Cardiac septum (tissue), 1 donor: Measurements from ENCODE around the gene ITPK1. TPM values are rescaled to one million over a fixed set of nuclear protein-coding genes. Genes with fewer than 3 reads are reported as not detected.

Source experiments
- DNase-seq: peaks from one replicate; pipeline ENCODE4 v3.0.0-alpha.2; 2020; ENCODE audit warnings: low spot score
- intact Hi-C: fragments of 100-400 bp; cut with DNase I; formaldehyde crosslinking; loops from one replicate; pipeline ENCODE4 v1.14.0; 2022
- total RNA-seq: library from RNA; stranded (reverse); fragmentation: NEBNext Ultra II Directional; extraction: Animal tissue kit (Norgen Biotek cat#: 25700); gene quantifications from one replicate; pipeline ENCODE4 v1.2.1, GENCODE V29; 2021
- donor health status: DM: no; HTN: no; CAD: no.

Gene ITPK1
- total RNA-seq, 1 donor from 2014 or later, result 77.1 TPM

DNA sequence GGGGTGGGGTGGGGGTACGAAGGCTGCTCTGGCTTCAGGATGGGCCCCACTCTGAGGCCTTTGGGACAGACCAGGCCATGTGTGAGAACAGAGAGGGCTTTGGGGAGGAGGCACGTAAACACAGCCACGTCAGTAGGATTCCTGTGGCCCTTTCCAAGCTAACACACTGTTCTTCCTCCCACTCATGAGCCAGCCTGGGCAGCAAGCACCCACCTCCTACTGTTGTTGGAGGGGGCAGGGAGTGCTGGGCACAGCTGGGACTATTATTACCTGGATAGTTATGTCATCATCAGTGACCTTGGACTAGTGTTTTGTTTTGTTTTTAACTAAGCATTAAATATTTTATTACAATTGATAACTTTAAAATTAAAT is 187.5 kb downstream of the ITPK1 start:
- no peak for DNase-seq
- intact Hi-C loops, result no loop called here

DNA sequence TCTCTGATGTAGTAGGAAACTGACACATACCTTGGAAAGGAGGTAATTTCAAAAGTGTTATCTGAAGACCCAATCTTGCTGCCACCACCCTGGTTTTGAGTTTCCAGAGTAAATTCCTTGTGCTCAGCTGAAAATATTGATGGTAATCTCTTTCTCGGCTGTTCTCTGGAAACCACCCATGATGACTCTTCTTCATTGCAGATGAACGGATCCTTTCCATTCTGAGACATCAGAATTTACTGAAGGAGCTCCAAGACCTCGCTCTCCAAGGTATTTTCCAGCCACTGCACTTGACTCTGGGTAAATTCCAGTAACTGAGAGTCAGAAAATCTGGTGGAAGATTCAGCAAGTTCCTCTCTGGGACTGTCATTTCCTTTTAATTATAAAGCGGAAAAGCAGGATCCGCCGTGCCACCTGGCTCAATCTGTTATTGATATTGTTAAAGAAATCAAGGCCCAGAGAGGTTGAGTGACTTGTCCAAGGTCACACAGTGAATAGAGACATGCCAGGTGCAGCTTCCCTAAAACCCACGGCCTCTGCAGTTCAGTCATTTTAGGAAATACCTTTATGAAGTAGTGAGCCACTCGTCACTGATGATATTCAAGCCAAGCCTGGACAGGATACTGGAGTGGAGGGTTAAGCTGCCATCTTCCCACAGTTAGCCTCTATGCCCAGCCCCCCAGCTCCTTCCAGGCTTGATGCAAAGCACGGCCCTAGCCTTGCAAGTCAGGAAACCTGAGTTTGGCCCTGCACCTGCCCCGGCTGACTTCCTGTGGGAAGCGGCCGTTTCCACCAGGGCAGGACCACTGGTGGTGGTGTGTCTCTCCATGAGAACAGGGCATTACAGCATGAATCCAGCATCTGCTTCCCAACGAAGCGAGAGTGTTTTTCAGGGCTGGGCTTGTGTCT is 188.1 kb downstream of the ITPK1 start:
- intact Hi-C loops, result no loop called here
- DNase-seq, result no peak

DNA sequence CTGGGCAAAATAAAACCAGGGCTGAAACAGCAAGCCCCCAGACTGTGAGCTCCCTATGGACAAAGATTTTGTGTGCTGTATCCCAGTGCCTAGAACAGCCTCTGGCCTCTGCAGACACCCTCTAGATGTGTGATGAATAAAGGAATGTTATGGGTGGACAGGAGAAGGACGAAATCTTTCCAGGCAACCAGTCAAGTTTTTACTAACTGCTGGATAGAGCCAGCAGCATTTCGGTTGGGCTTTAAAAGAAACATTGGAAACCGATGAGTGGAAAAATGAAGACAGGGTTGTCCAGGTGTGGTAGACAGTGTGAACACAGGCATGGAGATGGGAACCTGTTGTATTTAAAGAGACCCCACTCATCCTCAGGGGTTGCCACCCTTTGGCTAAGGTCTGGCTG is 188.8 kb downstream of the ITPK1 start:
- no peak for DNase-seq
- intact Hi-C loops, result no loop called here

DNA sequence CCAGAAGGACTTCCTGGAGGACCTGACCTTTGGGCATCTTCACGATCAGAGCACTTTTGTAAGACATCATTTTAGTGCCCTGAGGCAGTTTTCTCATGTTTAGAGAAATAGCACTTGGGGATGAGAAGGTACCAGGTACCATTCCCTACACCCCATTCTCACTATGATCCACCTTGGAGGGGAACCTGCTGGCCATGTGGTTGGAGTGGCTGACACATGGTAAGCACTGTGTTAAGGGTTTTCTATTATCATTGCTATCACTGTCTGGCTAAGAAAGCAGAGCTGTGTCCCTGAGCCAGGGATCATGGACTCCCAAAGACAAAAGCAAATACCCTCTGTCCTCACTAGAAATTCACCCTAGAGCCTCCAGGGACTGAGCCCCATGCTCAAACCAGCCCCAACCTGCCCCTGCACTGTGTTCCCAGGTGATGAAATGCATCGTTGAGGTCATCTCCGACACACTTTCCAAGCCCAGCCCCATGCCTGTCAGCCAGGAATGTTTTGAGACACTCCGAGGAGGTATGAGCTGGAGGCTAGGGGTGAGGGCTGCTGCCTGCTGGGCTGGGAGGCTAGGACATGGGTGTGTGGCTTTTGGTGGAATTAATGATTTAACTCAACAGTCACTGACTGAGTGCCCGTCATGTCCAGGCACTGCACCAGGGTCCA is 189.4 kb downstream of the ITPK1 start:
- DNase-seq, result no peak
- intact Hi-C loops, result no loop called here

DNA sequence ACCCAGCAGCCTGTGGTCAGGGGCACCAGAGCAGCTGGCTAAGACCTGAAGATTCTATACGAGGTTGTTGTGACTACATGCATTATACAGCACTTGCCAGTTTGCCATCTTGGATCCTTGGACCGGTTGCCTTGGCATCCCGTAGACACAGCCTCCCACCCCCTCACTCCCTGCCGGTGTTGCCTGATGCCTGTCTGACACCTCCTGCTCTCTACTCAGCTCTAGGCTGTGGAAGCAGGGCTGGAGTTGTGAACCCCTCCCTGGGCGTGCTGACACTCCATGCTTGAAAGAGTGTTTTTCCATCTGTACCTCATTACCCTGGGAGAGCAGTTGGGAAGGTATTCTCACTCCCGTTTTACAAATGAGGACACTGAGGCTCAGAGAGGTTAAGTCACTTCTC is 190.3 kb downstream of the ITPK1 start:
- no peak for DNase-seq
- intact Hi-C loops, result no loop called here

DNA sequence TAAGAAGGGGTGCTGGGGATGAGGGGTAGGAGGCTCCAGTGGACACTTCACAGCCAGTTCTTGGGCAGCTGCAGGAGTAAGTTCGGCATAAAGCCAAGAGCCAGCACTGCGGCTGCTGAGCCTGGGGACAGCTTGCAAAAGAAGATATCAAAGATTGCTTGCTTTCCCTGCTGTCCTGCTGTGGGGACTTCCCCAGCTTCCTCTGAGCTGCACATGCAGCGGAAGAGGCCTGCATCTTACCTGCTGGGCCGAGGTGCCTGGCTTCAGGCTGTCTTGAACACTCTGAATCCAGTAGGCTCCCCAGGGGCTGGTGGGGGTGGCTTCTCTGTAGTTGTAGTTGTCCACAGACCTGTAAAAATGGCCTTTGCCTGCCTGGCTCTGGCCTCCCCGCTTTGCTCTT is 191.5 kb downstream of the ITPK1 start:
- no peak for DNase-seq
- intact Hi-C loops, result no loop called here

DNA sequence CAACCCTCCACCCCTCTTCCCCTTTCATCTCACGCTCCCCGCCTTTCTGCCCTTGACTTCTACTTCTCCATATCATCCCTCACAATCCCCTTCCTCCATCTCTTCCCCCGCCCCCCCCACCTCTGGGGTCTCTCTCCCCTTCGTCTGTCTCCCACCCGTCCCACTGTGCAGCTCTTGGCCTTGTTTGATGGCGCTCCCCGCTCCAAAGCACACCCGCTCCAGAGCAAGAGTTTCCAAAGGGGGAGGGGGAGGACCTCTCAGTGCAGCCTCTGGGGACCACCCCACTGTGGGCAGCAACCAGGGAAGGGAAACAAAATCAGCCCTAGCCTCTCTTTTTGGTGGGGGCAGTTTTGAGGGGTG is 192.0 kb downstream of the ITPK1 start:
- no peak for DNase-seq
- intact Hi-C loops, result no loop called here

DNA sequence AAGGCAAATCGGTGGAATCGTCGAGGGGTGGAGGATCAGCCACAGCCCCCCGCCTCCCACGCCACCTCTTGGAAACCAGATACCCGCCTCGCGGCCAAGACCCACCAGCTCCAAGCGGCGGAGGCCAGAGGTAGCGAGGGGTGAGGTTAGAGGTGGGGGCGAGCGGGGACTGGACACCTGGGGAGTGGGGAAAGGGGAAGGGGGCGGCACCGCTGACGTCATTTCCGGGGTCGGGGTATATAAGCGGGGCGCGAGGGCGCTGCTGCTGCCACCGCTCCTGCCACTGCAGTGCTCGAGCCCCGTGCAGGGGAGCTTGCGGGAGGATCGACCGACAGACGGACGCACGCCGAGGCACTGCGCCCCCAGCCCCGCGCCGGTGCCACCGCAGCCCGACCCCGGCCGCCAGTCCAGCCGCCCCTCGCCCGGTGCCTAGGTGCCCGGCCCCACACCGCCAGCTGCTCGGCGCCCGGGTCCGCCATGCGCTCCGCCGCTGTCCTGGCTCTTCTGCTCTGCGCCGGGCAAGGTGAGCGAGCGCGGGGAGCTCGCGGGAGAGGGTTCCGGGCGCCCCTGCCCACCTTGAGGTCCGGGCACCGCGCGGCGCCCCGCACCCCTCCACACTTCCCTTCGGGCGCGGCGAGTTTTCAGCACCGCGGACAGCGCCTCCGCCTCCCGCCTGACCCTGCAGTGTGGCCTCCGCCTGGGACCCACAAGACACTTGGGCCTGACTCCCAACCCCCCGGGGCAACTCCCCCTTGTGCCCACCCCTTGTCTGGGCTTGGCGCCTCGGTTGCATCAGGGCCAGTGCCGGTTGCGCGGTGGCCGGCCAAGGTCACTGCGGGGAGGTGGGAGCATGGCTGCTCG is 192.6 kb downstream of the ITPK1 start, which contains the start of gene CHGA:
Gene CHGA, plus strand, starts transcription at position 268 of the 861 bp plus-strand sequence. Its CDS starts 210 bp downstream, at position 478.
- no peak for DNase-seq
- intact Hi-C loops, result no loop called here

DNA sequence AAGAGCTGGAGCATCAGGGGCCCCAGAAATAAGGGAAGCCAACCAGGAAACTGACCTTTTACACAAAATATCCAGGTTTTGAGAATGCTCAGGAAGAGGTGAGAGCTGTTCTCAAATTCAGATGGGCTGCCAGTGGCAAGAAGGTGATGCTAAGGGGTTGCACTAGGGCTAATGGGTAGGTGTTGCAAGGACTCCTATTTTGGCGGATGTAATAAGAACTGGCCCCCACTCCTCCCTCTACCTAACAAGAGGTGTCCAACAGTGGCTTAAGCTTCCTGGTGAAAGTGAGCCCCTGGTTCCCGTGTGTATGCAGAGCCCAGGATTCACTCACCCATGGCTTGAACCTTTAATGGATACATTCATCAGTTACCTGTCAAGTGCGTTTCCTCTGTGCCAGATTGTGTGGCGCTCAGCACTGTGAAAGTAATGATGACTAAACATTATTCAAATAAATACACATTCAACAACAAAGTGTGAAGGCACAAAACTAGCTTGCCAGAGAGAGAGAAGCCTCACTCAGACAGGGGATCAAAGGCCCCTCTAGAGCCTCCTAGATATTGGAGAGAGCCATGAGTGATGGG is 193.5 kb downstream of the ITPK1 start:
- no peak for DNase-seq
- intact Hi-C loops, result no loop called here

DNA sequence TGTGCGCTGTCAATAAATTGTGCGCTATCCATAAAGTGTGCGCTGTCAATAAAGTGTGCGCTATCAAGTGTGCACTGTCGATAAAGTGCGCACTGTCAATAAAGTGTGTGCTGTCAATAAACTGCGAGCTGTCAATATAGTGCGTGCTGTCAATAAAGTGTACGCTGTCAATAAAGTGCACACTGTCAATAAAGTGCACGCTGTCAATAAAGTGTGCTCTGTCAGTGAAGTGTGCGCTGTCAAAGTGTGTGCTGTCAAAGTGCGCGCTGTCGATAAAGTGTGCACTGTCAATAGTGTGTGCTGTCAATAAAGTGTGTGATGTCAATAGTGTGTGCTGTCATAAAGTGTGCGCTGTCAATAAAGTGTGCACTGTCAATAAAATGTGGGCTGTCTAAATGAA is 195.7 kb downstream of the ITPK1 start:
- intact Hi-C loops, result no loop called here
- DNase-seq, result no peak

DNA sequence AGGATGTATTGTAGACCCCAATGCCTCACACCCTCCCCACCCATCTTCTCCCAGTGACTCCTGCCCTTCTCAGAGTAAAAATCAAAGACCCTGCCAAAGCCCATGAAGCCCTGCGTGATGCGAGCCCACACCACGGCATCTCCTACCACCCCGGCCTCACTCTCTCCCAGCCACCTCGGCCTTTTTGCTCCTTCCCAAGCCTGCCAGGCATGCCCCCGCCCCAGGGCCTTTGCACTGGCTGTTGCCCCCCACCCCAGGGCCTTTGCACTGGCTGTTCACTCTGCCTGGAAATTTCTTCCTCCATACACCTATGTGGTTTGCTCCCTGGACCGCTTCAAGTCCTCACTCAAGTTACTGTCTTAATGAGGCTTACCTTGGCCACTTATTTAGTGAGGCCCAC is 197.8 kb downstream of the ITPK1 start:
- no peak for DNase-seq
- intact Hi-C loops, result no loop called here

DNA sequence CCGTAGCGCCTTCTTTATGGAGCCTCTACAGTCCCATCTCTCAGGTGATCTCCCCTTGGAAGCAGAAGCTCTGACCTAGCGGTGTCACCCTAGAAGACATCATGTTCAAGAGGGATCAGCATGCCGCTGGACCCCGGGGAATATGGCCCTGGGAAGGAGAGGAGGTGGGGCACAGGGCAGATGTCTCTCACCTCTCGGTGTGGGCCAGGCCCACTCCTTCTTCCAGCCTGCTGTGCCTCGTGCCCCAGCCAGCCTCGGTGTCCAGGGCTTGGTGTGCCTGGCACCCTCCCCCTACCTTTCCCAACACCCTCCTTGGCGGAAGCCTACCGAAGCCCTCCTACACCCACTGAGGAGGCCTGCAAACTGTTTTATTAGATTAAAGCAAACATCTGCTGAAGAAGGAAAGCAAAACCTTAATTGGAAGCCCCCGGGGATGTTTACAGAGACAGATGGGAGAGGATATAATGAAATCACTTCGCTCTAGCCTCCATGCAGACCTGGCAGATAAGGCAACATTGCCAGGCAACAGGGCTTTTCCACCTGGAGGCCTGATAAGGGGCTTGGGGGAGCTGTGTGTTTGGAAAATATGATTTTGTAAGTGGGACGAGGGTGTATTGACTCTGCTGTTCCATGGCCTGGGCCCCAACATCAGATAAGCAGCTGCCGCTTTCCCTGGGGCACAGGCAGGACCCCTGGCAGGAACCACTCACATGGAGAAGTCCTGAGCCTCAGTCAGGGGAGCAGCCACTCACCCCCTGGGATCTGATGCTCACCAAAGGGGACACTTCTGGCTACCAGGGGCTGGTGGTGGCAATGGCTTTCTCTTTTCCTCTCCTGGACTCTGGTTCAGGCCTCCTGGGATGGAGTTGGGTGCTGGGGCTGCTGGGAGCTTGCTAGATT is 198.4 kb downstream of the ITPK1 start:
- DNase-seq, result no peak
- intact Hi-C loops, result no loop called here

DNA sequence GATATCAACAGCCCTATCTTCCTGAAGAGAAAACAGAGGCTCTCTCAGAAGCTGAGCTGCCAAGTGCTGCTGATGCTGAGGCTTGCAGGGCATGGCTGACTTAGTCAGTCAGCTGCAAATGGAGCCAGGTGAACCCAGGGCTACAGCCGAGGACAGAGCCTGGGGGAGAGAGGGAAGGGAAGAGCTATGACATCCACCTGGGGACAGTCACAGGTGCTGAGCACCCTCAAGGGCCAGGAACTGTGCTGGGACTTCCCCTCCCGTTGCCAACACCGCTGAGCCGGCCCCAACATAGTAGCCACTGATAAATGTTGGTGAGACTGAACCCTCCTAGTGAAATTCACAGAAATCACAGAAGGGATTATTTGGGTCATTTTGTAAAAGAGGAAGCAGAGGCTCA is 199.5 kb downstream of the ITPK1 start:
- no peak for DNase-seq
- intact Hi-C loops, result no loop called here

DNA sequence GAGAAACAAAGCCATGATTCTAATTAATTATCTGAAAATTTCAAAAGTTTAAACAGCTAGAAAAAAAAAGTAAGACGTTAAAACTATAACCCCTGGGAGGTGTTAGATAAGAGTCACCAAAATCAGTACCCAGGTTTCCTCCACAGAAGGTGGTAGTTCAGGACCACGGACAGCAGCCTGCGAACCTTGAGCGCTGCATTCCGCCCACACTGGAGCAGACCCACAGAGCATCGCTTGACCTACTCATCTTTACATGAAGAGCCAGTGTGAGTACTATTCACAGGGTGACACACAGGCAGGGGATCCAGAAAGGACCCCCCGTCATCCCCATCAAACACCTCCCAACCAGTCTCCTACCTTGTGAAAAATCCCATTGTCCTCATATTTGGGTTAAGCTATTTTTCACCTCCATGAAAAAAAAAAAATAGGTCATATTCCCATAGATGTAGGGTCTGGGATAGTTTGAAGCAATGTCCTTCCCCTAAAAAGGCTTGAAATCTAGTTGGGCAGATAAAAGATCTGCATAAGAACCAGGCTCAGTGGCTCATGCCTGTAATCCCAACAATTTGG is 201.6 kb downstream of the ITPK1 start:
- intact Hi-C loops, result no loop called here
- DNase-seq, result no peak

DNA sequence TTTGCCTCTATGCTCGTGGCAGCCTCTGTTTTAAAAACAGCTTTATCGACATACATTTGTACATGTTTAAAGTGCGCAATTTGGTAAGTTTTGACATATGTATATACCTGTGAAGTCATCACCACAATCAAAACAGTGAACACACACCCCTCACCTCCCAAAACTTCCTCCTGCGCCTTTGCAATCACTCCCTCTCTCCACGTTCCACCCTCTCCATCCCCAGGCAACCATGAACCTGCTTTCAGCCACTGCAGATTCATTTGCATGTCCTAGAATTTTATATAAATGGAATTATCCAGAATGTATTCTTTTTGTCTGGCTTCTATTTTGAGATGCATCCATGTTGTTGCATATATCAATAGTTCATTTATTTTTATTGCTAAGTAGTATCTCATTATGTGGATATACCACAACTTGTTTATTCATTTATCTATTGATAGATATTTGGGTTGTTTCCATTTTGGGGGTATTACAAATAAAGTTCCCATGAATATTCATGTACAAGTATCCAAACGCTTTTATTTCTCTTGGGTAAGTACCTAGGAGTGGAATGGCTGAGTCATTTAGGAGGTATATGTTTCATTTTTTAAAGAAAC is 208.3 kb downstream of the ITPK1 start:
- no peak for DNase-seq
- intact Hi-C loops, result no loop called here

DNA sequence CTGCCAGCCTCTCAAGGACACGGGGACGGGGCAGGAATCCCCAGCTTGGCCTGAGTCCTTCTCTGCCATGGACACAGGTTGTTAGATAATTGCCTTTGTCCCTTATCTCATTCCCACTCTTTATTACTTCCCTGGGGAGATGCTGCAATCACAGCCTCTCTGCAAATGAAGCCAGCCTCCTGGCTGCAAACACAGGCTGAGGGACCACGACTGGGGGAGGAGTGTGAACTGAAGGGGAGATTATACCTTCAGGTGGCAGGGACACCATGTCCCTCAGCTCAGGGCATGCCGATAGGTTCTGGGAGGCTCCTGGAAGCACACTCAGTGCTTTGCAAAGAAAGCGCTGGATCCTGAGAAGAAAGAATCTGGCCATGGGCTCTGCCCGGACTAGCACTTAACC is 208.9 kb downstream of the ITPK1 start:
- intact Hi-C loops, result no loop called here
- DNase-seq, result no peak

DNA sequence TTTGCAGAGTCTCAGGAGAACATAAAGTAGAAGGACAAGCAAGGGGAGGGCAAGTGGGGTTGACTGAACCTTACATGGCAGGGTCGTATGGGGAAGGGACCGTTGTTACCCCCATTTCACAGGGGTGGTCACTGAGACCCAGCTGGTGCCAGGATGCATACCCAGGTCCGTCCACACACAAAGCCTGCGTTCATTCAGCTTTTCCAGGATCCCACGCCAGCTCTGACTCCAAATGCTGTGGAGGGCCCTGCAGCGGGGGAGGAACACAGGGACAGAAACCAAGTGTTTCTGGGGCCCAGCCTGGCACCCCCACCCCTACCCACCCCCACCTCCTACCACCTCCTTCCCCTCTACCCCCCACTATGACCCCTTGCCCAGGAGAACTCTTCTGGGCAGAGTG is 209.3 kb downstream of the ITPK1 start:
- intact Hi-C loops, result no loop called here

DNA sequence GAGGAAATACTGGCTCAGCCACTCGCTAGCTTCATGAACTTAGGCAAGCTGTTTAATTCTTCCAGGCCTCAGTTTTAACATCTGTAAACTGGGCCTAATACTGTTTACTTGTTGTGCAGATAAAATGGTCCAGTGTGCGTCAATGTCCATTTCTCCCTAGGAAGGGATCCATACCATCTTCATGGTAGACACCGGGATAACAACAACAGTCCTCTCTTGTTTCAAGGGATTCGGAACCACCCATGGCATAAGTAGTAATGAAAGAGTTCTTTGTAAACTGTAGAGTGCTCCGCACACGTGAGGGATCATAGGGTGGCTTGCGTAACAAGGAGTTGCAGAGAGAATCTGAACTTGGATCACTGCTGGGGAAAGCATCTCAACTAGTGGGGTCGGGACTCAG is 210.1 kb downstream of the ITPK1 start:
- DNase-seq, result no peak
- intact Hi-C loops, result no loop called here

More for the DNA sequence above, 209.3 kb downstream of the ITPK1 start:
- no peak for DNase-seq
